ENCODE data around the gene PTPMT1.
A peak's percentile ranks its signal among the peaks of the same experiment; 100 is the strongest.

PTPMT1 gene

DNA sequence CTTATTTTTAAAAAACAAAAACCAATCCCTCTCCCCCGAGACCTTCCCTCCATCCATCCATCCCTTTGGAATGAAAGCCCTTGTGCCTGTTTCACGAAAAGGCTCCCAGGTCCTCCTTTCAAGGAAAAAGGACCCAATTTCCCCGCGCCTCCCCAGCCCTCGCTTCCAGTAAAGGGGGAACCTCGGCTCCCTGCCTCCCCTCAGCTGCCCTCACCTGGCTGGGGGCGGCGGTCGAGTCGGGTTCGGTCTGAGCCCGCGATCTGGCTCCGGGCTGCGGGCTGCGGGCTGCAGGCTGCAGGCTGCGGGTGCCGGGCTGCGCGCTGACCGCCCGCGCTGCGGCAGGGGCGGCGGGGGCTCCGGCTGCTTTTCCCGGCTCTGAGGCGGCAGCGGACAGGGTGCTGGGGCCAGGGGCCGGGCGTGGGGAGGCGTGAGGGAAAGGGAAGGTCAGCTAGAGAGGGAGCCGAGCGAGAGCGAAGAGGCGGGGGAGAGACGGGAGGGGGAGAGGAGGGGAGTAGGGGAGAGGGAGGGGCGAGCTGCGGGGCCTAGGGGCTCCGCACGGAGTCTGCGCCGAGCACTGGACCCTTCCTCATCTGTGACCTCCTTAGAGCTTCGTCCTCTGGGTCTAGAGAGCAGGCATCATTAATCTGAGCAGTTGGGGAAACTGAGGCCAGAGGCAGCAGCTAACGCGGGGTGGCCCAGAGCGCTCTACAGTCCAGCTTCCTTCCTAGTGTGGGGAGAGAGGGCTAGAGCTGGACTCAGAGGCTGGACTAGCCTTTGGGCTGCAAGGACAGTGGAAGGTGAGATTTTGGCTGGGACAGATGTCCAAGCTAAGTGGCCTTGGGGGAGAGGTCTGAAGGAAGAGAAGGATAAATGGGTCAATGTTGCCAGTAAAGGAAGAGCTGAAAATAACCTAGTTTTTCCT, 28.8 kb downstream of the PTPMT1 start, which contains the start of gene C1QTNF4:
TSS of gene C1QTNF4 (minus strand) at position 478 of the 922 bp plus-strand sequence. CDS start 3,601 bp downstream, outside the sequence.
- peak within 1 kb of the TSS; percentile 79 to 84 (median 82) for H3K4me3 Mint-ChIP-seq
- H3K36me3 Mint-ChIP-seq (ENCODE audit: low read depth), result peaks cover under 1% of the 10 kb centered on the region
- peaks cover 18% of the 10 kb centered on the region for H3K4me1 Mint-ChIP-seq
- H3K9me3 Mint-ChIP-seq, result no peaks in the 10 kb centered on the region
- H3K27me3 Mint-ChIP-seq (ENCODE audit: low read depth), result peaks cover 28% of the 10 kb centered on the region
- TF ChIP-seq, protein P1, sequence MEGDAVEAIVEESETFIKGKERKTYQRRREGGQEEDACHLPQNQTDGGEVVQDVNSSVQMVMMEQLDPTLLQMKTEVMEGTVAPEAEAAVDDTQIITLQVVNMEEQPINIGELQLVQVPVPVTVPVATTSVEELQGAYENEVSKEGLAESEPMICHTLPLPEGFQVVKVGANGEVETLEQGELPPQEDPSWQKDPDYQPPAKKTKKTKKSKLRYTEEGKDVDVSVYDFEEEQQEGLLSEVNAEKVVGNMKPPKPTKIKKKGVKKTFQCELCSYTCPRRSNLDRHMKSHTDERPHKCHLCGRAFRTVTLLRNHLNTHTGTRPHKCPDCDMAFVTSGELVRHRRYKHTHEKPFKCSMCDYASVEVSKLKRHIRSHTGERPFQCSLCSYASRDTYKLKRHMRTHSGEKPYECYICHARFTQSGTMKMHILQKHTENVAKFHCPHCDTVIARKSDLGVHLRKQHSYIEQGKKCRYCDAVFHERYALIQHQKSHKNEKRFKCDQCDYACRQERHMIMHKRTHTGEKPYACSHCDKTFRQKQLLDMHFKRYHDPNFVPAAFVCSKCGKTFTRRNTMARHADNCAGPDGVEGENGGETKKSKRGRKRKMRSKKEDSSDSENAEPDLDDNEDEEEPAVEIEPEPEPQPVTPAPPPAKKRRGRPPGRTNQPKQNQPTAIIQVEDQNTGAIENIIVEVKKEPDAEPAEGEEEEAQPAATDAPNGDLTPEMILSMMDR (IDR thresholded peaks at IDR 0.05; ENCODE audit: unreplicated experiment in 3 of 3), result no peak
- H3K27ac Mint-ChIP-seq, result no peak within 1 kb of the TSS

DNA sequence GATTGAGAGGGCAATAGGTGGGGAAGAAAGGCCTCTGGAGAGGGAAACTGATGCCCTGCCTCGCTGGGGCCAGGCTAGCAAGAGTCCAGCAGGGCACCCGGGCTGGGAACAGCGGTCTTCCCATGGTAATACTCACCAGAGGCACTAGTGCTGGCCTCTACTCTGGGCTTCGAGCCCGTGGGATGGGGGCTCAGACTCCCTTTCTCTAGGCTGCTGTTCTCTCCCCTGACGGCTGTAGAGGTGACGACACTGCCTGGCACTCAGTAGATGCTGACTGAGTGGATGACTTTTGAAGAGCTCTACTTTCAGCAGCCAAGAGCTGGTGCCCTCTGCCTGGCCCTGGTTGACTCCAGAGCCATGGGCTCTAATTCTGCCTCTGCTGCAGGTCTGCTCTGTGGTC, 29.6 kb downstream of the PTPMT1 start:
- Mint-ChIP-seq H3K36me3 (ENCODE audit: low read depth) (no peaks in the 10 kb centered on the region), H3K4me1 (peaks cover 21% of the 10 kb centered on the region), H3K27me3 (ENCODE audit: low read depth) (peaks cover 32% of the 10 kb centered on the region), H3K4me3 (peak overlapping the region in 2 of 3 experiments; percentile 75 to 76), H3K9me3 (no peaks in the 10 kb centered on the region), H3K27ac (no peak overlapping the region)
- TF ChIP-seq, protein P1 (IDR thresholded peaks at IDR 0.05; ENCODE audit: unreplicated experiment in 3 of 3), result no peak

DNA sequence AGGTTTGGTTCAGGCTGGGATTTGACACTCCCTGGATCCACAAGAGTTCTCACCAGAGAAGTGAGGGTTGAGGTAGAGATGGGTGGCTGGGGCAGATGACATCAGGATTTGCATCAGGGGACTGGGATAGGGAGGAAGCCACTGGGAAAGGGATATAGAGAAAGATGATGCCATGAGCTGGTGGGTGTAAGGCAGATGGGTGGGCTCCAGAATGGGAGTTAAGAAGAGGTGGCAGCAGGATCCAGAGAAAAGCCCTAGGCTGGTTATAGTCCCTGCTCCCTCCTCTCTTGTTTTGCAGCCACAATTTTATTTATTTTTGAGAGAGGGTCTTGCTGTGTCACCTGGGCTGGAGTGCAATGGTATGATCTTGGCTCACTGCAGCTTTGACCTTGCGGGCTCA, 30.6 kb downstream of the PTPMT1 start:
- TF ChIP-seq, protein P1 (IDR thresholded peaks at IDR 0.05; ENCODE audit: unreplicated experiment in 3 of 3), result no peak
- peak overlapping the region in 1 of 3 experiments; percentile 19 for H3K4me3 Mint-ChIP-seq
- H3K36me3 Mint-ChIP-seq (ENCODE audit: low read depth), result no peaks in the 10 kb centered on the region
- peaks cover 21% of the 10 kb centered on the region for H3K4me1 Mint-ChIP-seq
- peaks cover 33% of the 10 kb centered on the region for H3K27me3 Mint-ChIP-seq (ENCODE audit: low read depth)
- H3K9me3 Mint-ChIP-seq, result no peaks in the 10 kb centered on the region
- no peak overlapping the region for H3K27ac Mint-ChIP-seq

DNA sequence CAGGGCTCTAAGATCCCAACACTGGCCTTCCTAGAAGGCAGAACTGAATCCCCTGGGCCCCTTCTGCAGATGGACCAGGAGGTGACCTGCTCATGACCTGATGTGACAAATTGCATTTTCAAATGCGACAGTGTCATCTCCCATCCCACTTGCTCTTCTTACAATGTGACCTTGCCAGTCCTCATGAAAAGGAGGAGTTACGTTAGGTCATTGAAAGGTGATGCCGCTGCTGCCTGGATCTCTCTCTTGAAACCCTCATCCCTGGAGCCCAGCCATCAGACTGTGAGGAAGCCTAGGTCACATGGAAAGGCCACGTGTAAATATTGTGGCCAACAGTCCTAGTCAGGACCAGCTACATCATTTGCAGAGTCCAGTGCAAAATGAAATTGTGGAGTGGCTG, 34.5 kb downstream of the PTPMT1 start:
- H3K27ac Mint-ChIP-seq, result no peak overlapping the region
- H3K9me3 Mint-ChIP-seq, result no peaks in the 10 kb centered on the region
- peaks cover 14% of the 10 kb centered on the region for H3K27me3 Mint-ChIP-seq (ENCODE audit: low read depth)
- no peaks in the 10 kb centered on the region for H3K36me3 Mint-ChIP-seq (ENCODE audit: low read depth)
- peaks cover 5% of the 10 kb centered on the region for H3K4me1 Mint-ChIP-seq
- TF ChIP-seq, protein P1 (IDR thresholded peaks at IDR 0.05; ENCODE audit: unreplicated experiment in 3 of 3), result no peak
- no peak overlapping the region for H3K4me3 Mint-ChIP-seq

DNA sequence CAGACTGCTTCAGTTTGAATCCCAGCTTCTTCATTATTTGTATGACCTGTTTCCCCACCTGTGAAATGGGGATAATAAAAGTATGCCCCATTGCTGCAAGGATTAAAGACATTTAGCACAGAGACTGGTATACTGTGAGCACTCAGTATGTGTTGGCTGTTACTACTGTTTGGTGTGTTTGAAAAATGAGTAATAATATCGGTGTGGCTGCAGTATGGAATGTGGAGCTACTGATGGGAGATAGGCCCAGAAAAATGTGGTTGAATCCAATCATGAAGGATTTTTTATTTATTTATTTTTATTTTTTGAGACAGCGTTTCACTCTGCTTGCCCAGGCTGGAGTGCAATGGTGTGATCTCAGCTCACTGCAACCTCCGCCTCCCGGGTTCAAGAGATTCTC, 37.9 kb downstream of the PTPMT1 start:
- Mint-ChIP-seq H3K4me3 (no peak overlapping the region), H3K36me3 (ENCODE audit: low read depth) (peaks cover 4% of the 10 kb centered on the region), H3K27me3 (ENCODE audit: low read depth) (peaks cover 9% of the 10 kb centered on the region), H3K9me3 (no peaks in the 10 kb centered on the region), H3K27ac (no peak overlapping the region), H3K4me1 (peaks cover 32% of the 10 kb centered on the region)
- TF ChIP-seq, protein P1 (IDR thresholded peaks at IDR 0.05; ENCODE audit: unreplicated experiment in 3 of 3), result no peak
